ENCODE data around the gene NUP43.
A peak's percentile ranks its signal among the peaks of the same experiment; 100 is the strongest.
"Not testable (repeated sequence)": the region's sequence is repeated elsewhere in the genome, so short reads cannot be mapped to it uniquely, and the experiment has no call there.

Gene NUP43

DNA sequence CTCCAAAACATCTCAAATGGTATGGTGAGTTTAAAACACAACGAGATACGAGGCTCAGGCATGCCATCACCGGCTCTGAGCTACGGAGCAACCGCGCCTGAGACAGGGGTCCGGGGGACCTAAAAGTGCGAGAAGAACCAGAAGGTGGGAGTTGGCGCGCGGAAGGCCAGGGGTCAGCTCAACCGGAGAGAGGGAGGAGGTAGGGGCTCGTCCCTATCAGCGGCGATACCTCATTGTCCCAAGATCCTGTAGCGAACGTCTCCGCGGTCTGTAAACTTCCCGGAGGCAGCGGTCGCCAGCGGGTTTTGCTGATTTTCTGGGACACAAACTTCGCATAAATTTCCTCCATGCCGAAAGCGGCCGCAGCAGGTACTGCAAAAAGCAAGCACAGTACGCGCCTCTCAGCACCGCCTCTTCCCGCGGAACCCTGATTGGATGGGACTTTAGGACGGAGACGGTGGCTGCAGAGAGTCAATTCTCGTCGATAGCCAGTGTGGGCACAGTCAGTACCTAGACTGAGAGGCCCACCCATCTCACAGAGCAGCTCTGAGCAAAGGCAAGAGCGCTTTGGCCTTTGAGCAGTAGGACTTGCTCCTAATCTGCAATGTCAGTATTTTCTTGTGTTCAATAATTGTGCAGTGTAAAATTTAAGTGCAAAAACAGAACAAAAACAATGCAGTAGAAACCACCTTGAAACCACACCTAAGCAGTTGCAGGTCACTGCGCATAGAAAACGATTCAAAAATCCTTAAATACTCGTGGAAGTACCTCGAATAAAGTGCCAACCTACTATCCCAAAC is at the start of gene NUP43:
TSS of gene NUP43 (minus strand) at position 383 of the 800 bp plus-strand sequence. CDS start at position 349, 34 bp downstream.
- DNase-seq (ENCODE audit: low spot score): peak; percentile 93

DNA sequence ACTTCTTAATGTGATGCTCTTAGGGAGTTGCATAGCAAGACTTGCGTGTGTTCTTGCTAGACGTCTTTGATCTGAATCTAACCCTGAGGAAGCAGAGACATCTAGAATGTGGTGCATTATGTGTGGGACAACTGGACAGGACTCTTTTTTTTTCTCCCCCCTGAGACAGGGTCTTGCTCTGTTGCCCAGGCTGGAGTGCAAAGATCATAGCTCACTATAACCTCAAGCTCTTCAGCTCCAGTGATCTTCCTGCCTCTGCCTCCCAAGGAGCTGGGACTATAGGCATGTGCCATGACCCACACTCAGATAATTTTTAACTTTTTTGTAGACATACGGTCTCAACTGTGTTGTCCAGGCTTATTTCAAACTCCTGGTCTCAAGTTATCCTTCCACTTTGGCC is 37.2 kb upstream of the NUP43 start:
- DNase-seq (ENCODE audit: low spot score): no peak

DNA sequence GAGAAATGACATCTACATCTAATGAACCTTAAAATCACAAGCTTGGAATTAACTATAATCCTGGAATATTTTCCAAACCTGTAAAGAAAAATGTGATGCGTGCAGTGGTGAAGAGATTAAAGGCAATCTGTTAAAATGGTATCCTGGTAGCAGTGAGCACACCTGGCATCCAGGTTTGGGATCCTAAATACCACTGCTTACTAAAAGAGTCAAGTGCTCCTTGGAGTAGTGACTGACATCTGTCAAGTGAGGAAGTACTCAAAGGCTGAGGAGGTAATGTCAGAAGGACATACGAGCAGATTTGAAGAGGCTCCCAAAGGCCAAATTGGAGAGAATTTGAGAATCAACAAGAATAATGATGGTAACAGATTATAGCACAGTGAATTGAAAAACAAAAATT is 36.0 kb upstream of the NUP43 start:
- DNase-seq (ENCODE audit: low spot score): no peak

GRCh38 chr6:149781715-149782114 is 35.4 kb upstream of the NUP43 start:
- DNase-seq (ENCODE audit: low spot score): no peak

GRCh38 chr6:149779644-149779963 is 33.3 kb upstream of the NUP43 start:
- no peak for DNase-seq (ENCODE audit: low spot score)

- DNase-seq (ENCODE audit: low spot score): no peak
Observed at GRCh38 chr6:149777624-149778023, 31.3 kb upstream of the NUP43 start.

DNA sequence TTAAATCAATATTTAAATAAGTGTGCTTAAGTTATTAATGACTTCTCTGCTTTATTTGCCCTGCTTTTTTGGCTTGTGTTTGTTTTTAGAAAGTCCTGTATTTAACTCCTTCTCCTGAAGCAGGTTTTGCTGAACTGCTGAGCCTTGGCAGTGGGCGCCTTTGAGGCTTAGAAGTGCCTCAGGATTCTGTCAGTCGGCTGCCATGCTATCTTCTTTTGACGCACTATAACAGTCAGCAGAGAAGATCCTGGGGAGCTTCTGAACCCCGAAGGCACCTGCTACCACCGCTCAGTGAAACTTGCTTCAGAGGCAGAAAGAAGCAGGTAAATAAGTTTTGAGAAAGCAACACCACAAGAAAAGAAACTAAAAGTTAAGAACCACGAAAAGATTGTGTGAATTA is 25.6 kb upstream of the NUP43 start:
- DNase-seq (ENCODE audit: low spot score): no peak

GRCh38 chr6:149771185-149771584 is 24.9 kb upstream of the NUP43 start:
- no peak for DNase-seq (ENCODE audit: low spot score)

DNA sequence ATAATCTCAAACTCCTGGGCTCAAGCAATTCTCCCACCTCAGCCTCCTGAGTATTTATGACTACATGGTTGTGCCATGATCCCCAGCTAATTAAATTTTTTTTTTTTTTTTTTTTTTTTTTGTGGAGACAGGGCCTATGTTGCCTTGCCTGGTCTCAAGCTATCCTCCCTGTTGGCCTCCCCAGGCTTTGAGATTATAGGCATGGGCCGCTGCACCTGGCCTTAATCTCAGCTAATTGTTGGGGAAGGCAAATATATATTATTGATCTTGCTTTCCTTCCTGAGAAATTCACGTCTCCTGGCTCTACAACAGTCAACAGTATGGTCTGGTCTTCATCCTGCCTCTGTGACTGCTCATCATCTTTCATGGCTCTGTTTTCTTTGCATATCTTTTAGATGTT is 23.3 kb upstream of the NUP43 start:
- DNase-seq (ENCODE audit: low spot score): no peak

GRCh38 chr6:149766156-149766769 is 19.9 kb upstream of the NUP43 start:
- no peak for DNase-seq (ENCODE audit: low spot score)

- DNase-seq (ENCODE audit: low spot score): no peak
Observed at GRCh38 chr6:149763866-149764265, 17.5 kb upstream of the NUP43 start.

GRCh38 chr6:149761438-149761837 is 15.1 kb upstream of the NUP43 start:
- no peak for DNase-seq (ENCODE audit: low spot score)

DNA sequence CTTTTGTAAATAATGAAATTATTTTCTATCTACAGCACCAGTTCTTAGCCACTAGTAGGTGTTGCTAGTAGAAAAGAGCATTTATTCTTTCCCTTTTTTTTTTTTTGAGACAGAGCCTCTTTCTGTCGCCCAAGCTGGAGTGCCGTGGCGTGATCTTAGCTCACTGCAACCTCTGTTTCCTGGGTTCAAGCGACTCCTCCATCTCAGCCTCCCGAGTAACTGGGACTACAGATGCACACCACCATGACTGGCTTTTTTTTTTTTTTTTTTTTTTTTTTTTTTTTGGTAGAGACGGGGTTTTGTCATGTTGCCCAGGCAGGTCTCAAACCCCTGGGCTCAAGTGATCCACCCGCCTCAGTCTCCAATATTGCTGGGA is 9.9 kb upstream of the NUP43 start:
- no peak for DNase-seq (ENCODE audit: low spot score)

- peak; percentile 28 for DNase-seq (ENCODE audit: low spot score)
Observed at GRCh38 chr6:149755300-149756260, 9.3 kb upstream of the NUP43 start.

GRCh38 chr6:149754548-149754947 is 8.2 kb upstream of the NUP43 start:
- no peak for DNase-seq (ENCODE audit: low spot score)

DNA sequence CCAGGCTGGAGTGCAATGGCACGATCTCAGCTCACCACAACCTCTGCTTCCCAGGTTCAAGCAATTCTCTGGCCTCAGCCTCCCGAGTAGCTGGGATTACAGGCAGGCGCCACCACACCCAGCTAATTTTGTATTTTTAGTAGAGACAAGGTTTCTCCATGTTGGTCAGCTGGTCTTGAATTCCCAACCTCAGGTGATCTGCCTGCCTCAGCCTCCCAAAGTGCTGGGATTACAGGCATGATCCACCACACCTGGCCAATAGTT is 7.0 kb upstream of the NUP43 start:
- DNase-seq (ENCODE audit: low spot score): not testable (repeated sequence)

DNA sequence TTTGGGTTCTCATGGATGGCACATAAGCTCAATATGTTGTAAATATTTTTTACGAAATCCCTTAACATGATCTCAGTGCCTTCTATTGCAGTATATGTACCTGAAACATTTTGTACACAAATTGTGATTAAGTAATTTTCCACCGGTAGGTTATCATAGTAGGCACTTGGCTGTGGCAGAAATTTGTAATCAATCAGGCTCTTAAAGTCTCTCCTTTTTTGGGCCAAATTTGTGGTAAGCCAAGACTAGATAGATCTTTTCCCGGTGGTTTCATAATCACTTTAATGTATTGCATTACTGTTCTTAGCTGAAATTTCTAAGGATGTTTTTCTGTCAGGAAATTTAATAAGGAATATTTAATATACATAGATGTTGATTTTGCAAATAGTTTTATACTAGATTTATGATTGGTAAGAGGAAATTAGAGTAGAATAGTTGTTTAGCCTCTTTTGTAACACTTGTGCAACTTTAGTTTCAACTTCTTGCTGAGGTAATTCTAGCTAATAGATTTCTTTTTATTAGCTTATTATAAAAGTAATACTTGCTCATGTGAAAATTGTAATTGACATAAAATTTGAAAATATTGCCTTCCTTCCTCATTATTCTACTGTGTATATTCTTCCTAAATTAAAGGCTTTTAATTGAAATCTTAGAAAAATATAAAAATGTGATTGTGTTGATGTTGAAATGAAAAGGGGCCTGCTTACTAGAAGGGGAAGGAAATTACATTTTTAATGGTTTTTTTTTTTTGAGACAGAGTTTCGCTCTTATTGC is 6.5 kb upstream of the NUP43 start:
- DNase-seq (ENCODE audit: low spot score): no peak

GRCh38 chr6:149751920-149752319 is 5.6 kb upstream of the NUP43 start:
- DNase-seq (ENCODE audit: low spot score): not testable (repeated sequence)

- no peak for DNase-seq (ENCODE audit: low spot score)
Observed at GRCh38 chr6:149751239-149751638, 4.9 kb upstream of the NUP43 start.

GRCh38 chr6:149750136-149750609 is 3.8 kb upstream of the NUP43 start:
- peak; percentile 76 for DNase-seq (ENCODE audit: low spot score)

DNA sequence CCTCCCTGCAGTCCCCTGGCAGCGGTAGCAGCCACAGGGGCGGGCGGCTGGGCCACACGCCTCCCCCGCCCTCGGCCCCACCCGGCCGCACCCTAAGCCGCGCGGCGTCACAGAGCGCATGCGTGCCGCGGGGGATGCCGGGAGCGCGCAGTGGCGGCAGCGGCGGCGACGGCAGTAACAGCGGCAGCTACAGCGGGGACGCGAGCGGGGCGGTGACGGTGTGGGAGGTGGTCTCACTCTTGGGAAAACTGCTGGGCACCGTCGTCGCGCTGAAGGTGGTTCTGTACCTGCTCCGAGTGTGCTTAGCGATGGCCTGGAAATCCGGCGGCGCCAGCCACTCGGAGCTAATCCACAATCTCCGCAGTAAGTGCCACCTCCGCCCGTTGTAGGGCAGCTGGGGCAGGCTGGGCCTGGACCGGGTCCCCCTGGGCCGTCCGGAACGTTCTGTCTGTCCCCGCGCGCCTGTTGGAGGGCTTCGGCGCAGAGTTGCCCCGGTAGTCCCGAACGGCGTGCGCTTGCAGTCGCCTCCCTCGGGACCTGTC is 3.3 kb upstream of the NUP43 start, which contains the start of gene PCMT1:
TSS of gene PCMT1 (plus strand) at position 148 of the 542 bp plus-strand sequence. CDS start at position 309, 161 bp downstream.
- DNase-seq (ENCODE audit: low spot score): peak; percentile 92

Measured in HuH-7 (cell line).